HG03064 (cell line): ENCODE data around the gene MAOB.
"Not testable (repeated sequence)": the region's sequence is repeated elsewhere in the genome, so short reads cannot be mapped to it uniquely, and the experiment has no call there.

Experiments
- ATAC-seq: cut with Tn5 transposase; IDR thresholded peaks from one replicate; pipeline ENCODE4 v1.9.1; 2021; ENCODE audit warnings: low read depth; ENCODE audit not compliant: unreplicated experiment

MAOB gene

DNA sequence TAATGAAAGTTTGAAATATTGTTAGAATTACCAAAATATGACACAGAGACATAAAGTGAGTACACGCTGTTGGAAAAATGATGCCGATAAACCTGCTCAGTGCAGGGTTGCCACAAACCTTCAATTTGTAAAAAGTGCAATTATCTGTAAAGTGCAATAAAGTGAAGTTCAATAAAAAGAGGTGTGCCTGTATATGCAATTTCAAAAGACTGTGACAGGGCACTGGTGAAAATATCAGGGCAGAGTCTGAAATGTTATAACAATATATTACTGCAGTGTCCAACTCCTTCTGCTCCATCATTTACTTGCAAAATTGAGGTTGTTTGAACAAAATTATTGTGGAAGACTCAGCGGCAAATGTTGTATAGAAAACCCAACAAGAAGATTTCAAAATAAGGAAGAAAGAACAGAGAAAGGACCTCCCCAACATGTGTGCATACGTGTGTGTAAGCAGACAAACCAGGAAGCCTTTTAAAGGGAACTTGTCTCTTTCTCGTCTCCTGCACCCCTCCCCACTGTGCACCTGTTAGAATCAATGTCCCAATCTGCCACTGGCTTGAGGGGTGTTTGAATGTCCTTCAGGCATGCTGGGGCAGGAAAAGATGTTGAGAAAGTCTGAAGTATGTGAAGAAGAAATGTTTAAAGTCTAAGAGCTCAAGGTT lies 96.2 kb downstream of the MAOB start:
- ATAC-seq = no peak

DNA sequence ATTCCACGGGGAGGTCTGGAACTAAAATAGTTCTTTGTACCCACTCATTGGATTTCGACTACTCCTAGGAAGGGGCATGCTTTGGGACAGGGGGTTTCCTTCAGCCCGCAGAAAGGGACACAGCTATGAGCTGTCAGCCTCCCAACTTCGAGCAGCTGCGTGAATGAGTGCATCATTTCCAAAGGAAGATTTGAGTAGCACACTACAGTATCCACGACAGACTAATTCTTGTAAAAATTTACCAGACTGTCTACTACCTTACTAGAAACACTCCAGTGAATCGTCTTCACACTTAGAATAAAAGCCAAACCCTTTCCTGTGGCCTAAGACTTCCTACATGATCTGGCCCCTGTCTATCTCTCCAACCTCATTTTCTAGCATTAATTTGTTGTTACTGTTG lies 124.2 kb downstream of the MAOB start:
- ATAC-seq = no peak

DNA sequence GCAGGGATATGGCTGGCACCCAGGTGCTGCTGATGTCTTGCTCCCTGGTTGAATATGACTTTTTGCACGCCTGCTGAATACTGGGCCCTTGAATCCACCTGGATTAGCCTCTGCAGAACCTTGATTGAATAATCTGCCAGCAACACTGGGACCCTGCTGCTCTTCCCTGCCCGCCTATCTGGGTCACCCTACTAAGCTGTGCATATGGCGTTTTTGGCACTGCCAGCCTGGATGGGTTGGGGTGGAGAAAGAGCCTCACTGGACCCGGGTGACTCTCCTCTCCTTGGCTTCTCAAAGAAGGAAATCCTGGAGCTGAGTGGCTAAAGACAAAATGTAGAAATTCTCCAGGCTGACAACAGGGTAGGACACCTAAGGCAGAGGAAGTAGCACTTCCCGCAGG lies 126.2 kb downstream of the MAOB start:
- ATAC-seq = no peak

DNA sequence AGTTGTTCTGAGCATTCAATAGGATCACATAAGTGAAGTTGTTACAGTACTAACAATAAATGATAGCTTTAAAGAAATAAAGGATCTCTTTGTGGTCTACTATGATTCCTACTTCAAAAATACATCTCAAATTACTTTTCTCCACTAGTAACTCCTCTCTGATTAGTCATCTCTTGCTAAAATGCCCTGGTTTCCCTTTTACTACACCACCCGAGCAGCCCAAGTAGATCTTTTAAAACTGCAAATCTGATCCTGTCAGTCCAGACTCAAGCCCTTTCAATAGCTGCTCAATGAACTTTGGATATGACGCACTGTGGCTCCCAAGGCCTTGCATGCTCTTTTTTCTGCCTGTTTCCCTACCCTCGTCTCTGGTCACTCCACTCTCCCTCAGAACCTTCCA lies 128.6 kb downstream of the MAOB start:
- no peak for ATAC-seq

DNA sequence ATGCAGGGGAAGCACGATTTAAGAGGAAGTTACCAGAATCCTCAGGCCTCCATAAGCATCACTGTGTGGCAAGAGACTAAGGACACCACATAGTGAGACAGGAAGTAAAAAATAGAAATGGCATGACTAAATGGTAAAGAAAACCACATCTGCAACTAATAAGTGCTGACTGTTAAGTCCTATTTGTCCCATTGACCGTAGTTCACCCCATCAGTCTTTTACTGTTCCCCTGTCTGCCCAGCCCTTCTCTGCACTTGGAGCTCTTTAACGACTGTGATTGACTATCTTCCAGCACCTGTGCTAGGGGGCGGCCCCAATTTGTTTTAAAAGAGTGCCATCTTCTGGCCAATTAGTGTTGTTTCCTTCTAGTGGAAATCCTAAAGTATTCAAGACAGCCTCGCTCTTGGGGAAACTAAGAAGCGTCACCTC lies 132.0 kb downstream of the MAOB start:
- ATAC-seq = no peak

DNA sequence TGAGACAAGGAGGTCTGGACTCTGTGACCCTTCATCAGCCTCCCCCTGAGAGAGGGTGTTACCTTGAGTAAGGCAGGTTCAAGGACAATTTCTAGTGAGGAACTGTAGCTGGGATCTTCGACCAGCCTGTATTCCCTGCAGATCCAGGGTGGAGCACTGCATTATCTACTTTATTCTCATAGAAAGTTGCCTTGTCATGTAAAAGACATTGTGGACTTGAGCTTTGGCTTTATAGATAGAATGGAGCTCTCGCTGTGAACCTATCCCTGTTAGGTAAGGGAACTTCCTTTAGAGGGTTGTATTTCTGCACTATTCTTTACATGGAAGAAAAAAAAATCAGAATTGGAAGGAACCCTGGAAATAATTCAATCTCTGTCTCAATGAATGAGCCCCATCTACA lies 134.8 kb downstream of the MAOB start:
- no peak for ATAC-seq

DNA sequence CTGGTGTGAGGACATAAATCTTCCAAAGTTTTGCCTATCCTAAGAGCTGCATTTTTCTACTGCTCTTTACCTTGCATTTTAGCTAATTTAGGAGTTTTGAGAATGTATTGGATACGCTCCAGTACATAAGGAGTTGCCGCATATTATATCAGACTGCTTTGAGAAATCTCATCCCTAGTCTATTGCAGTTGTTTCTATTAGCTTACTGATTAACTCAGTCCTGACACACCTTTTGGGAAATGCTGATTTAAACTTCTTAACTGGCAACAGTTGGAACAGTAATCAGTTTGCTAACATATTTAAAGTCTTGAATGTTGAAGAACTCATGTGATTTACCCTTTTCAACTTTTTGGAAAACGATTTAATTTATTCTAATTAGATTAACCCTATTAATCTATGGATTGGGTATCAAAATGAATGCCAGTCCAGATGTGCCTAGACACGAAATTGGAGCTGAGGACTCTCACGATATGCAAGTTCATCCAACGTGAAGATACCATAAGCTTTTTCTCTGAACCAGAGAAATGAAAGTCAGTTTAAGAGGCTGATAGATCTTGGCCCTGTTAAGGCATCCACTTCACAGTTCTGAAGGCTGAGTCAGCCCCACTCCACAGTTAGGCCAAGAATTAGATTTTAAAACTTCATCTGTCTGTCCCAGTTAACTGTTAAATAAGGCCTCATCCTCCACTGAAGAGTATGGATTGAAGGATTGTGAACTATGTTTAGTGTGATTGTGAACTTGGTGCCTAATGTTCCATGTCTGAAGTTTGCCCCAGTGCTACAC lies 136.1 kb downstream of the MAOB start:
- ATAC-seq = no peak

DNA sequence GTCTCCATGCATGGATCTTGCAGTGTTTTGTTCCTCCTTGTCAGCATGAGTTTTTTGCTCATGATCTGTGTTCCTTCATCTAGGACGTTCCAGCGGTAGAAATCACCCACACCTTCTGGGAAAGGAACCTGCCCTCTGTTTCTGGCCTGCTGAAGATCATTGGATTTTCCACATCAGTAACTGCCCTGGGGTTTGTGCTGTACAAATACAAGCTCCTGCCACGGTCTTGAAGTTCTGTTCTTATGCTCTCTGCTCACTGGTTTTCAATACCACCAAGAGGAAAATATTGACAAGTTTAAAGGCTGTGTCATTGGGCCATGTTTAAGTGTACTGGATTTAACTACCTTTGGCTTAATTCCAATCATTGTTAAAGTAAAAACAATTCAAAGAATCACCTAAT lies 138.0 kb downstream of the MAOB start:
- no peak for ATAC-seq

DNA sequence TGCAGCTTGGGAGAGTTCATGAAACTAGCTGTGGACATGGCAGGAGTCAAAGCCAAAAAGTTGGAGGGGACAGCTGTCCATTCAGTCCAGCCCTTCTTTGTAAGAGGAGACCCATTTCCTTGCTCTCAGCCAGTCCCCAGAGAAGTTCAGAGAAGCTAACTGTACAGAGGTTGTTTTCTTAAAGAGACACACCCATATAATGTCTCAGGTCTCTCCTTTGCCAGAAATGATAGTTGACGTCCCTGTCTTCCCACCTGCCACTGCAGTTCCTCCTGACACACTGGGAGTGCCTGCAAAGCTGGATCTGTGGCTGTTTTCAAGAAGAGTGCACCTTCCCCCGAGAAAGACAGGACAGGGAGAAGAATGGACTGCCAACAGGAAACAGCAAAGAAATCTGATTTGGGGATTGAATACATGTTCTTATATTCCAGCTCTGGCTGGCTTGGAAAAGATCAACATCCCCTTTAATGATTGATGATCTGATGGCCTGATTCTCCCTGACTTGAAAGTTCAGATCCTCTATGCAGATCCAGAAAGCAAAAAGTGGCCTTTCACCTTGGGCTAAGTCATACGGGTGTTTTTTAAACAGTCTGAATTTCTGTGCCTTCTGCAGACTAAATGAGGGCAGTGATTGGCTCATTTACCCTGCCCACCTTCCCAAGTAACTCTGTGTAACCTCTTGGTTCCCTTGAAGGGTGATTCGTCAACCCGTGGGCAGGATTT lies 139.0 kb downstream of the MAOB start:
- no peak for ATAC-seq

DNA sequence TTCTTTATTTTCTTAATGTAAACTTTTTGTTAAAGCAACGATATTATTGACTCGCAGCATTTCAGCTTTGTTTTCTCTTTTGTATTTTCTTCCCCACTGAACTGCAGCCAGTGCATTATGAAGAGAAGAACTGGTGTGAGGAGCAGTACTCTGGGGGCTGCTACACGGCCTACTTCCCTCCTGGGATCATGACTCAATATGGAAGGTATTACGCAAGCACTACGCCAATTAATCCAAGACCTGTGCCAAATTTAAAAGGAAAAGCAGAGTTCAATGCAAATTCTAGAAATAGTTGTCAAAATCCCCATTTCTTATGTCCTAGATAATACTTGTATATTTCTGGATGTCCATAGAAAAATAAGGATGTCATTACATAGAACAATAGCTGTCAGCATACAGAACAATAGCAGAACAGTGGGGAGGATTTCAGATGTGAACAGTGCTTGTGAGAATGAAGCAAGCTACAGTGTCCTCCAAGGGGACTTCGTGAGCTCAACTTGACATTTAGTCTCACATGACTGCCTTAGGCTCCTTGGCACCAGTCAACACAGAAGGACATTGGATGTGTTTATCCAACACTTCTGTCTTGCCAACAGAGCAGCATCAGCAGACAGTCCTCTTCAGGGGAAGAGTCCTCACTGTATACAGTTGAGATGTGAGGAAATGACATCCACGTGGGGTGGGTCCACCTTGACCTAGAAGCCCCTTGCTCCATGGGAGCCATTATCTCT lies 140.2 kb downstream of the MAOB start:
- no peak for ATAC-seq

DNA sequence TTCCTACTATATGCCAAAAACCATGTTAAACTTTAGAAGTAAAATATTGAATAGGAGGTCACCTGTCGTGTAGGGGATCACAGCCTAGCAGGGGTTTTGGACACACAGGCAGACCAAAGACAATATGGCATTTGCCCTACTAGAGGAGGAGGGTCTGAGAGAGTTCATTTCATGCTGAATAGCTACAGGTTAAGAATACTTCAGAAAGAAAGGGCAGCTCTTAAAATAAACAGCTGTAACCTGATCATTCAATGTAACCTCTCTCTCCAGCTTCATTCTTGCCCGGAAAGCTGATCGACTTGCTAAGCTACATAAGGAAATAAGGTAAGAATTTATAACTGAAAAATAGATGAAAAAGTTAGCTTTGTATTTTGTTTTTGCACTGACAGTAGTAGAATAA lies 146.3 kb downstream of the MAOB start:
- no peak for ATAC-seq

DNA sequence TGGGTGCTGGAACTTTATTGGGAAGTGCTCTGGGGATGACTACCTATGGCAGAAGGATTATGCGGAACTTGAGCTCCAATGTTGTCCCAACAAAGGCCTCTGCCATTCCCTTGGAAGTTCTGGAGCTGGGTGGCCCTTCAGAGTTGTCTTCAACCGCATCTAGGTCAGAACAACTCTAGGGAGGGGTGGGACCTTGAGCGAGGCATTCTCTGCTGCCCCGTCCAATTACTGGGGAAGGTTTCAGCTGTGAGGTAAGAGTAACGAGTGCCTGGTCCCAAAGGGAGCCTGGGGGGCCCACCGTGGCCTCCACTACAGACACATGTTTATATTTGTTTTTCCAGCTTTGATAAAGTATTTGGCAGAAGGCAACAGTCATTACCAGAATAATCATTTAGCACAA lies 146.7 kb downstream of the MAOB start:
- ATAC-seq = no peak

DNA sequence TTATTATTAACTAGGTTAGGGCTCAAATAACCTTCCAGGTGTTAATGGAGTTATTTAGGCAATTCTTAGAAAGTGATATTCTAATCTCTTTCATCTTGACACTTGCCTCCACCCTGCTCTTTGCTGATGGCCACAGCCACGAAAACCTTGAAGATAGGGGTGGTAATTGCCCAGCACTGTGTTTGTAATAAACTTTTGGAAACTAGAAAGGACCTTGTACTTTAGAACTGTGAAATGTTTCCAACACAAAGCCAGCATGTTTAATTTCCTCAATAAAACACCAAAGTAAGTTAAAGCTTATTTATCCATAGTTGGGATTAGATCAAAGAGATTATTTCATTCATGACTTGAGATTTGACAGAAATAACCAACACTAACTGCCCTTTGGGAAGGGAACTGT lies 147.8 kb downstream of the MAOB start:
- ATAC-seq = no peak

DNA sequence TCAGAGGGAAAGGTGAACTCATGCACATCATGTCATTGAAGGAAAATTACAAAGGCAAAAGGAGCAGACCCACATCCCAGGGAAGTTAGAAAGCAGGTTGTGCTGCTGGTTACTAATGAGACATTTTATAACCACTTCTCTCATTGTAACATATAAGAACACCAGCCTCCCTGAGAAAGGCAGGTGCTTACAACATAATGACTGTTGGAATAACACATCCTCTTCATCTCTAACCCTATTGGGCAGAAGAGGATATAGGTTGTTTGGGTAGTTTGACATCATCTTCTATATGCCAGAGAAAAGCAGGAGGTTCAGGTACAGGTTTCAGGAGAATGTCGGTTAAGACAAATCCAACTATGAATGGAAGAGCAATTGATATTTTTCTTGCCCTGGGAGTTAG lies 148.6 kb downstream of the MAOB start:
- no peak for ATAC-seq

DNA sequence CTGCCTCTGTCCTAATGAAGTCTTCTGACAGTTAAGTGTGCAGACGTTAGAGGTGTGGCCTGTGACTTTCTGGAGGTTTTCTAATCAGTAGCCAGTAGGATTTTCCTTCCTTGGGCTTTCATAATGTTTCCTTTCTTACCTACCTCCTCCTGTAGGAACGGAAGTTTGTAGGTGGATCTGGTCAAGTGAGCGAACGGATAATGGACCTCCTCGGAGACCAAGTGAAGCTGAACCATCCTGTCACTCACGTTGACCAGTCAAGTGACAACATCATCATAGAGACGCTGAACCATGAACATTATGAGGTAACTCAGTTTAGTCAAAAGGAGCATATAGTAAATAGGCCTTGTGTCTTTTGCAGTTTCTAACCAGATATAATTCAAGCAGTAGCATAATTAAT lies 151.2 kb downstream of the MAOB start:
- ATAC-seq = no peak

DNA sequence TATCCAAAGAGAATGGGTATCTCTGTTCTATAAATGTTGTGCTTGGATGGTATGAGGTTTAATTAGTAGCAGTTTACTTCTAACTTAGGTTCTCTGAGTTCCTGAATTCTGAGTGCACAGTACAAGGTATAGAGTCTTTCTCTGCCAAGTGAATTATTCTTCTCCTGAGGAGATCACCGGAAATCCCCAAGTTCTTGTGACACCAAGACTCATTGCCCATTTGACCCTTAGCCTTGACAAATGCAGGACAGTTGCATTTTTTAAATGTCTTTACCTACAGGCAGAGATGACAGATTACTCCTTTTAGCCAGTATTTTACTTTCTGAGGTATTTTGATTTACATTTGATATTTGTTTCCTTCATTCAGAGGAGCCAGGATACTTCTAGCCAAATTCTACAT lies 153.3 kb downstream of the MAOB start:
- ATAC-seq = no peak

DNA sequence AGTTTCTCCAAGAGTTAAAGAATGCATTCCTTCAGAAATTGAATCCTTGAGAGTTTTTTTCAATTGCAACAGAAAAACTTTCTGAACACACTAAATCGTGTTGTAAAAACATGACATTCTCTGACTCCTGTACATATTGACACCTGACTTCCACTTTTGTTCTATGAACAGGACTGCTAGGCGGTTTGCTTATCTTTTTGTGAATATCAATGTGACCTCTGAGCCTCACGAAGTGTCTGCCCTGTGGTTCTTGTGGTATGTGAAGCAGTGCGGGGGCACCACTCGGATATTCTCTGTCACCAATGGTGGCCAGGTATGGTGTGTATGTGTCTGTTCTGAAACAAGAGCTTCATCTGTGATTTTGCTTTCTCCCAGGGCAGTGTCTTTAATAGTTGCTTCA lies 154.2 kb downstream of the MAOB start:
- no peak for ATAC-seq

DNA sequence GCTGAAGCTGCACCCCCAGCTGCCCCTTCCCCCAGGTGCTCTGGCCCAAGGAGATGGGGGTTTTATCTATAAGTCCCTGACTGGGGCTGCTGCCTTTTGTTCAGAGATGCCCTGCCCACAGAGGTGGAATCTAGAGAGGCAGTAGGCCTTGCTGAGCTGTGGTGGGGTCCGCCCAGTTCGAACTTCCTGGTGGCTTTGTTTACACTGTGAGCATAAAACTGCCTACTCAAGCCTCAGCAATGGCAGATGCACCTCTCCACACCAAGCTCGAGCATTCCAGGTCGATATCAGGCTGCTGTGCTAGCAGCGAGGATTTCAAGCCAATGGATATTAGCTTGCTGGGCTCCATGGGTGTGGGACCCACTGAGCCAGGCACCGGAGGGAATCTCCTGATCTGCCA lies 155.0 kb downstream of the MAOB start:
- not testable (repeated sequence) for ATAC-seq

DNA sequence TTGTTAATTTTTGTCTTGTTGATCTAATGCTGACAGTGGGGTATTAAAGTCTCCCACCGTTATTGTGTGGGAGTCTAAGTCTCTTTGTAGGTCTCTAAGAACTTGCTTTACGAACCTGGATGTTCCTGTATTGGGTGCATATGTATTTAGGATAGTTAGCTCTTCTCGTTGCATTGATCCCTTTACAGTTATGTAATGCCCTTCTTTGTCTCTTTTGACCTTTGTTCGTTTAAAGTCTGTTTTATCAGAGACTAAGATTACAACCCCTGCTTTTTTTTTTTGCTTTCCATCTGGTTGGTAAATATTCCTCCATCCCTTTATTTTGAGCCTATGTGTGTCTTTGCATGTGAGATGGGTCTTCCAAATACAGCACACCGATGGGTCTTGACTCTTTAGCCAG lies 157.0 kb downstream of the MAOB start:
- not testable (repeated sequence) for ATAC-seq

DNA sequence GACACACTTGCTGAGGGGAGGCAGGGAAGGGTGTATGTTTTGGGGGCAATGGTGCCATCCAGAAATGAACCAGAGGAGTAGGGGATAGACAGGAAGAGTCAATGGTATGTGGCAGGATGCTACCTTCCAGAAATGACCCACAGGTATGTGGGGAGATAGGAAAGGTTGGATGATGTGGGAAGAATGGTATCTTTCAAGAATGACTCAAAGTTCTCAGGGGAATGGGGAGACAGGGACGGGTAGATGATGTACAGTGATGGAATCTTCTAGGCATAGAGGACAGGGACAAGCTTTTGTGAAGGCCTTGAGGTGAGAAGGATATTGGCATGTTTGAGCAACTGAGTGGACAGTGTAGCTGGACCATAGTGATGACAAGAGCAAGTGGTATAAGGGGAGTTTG lies 161.3 kb downstream of the MAOB start:
- ATAC-seq = no peak

DNA sequence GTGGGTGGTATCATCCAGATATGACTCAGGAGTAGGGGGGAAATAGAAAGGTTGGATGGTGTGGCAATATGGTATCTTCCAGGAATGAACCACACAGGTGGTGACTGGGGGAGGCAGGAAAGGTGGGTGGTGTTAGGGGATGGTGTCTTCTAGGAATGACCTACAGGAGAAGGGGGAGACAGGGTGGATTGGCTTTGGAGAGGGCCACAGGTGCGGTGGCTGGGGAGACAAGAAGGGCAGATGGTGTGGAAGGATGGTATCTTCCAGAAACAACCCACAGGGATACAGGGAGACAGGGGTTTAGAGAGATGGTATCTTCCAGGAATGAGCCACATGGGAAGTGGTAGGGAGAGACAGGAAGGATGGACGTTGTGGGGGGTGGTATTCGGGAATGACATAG lies 162.2 kb downstream of the MAOB start:
- no peak for ATAC-seq
